Right lobe of liver (tissue), 6 donors: ENCODE results near the gene FRS2. TPM values are rescaled to one million over a fixed set of nuclear protein-coding genes. Genes with fewer than 3 reads are reported as not detected.

Source experiments
- ATAC-seq, 4 donors: fragments of 200-7000 bp; cut with Tn5 transposase; one replicate each; pipeline ENCODE4 v1.9.1; 2020; ENCODE audit warnings: mild to moderate bottlenecking in 4 of 4, moderate library complexity in 4 of 4
- DNase-seq, 3 donors: peaks; one replicate each; pipeline ENCODE4 v3.0.0-alpha.2; 2020
- H3K27ac ChIP-seq, 3 donors: fragments of 200-600 bp; one replicate each; pipeline ENCODE4 v1.8.0; 2022
- H3K27me3 ChIP-seq, 2 donors: fragments of 200-600 bp; one replicate each; pipeline ENCODE4 v1.8.0; 2022
- H3K36me3 ChIP-seq, 4 donors: fragments of 200-600 bp; sonication (generic) in 1 of 4; one replicate each; pipeline versions ENCODE4 v1.5.1 to v1.8.0; 2017 to 2022; ENCODE audit warnings: control low read depth in 1 of 4
- H3K4me1 ChIP-seq, 4 donors: fragments of 200-600 bp; sonication (generic) in 1 of 4; one replicate each; pipeline versions ENCODE4 v1.5.1 to v1.8.0; 2017 to 2022; ENCODE audit warnings: control low read depth in 1 of 4
- H3K4me3 ChIP-seq, 3 donors: fragments of 200-600 bp; one replicate each; pipeline ENCODE4 v1.8.0; 2022
- H3K9me3 ChIP-seq, 4 donors: fragments of 200-600 bp; sonication (generic) in 1 of 4; one replicate each; pipeline versions ENCODE4 v1.5.1 to v1.8.0; 2017 to 2022; ENCODE audit warnings: control low read depth in 1 of 4
- POLR2A ChIP-seq: fragments of 450-650 bp; IDR thresholded peaks from one replicate; pipeline ENCODE4 v1.6.1; 2017; ENCODE audit warnings: antibody characterized with exemption, mild to moderate bottlenecking
- WGBS: methylation state at CpG from one replicate; pipeline ENCODE4 v1.1.6; 2018; ENCODE audit warnings: low coverage, low lambda C conversion rate; ENCODE audit not compliant: insufficient coverage; ENCODE audit errors: missing lambda C conversion rate; 5-methylcytosine and 5-hydroxymethylcytosine counted together
- intact Hi-C, 2 donors: fragments of 100-400 bp; cut with DNase I; formaldehyde crosslinking; loops; one replicate each; pipeline versions ENCODE4 v1.11.2 to v1.14.1; 2022
- total RNA-seq, 6 experiments: library from RNA; depleted of rRNA in 2 of 6; stranded (reverse); fragments of >200 nt in 2 of 6; fragmentation: NEBNext Ultra II Directional in 3 of 6; extraction: Animal tissue kit (Norgen Biotek cat#: 25700) in 3 of 6; gene quantifications; one replicate each; pipeline versions ENCODE4 v1.1.0 to v1.2.4, GENCODE V29; 2016 to 2023
- TF ChIP-seq, protein P1 (sequence below), 4 donors: fragments of 200-600 bp in 3 of 4; fragments of 450-650 bp in 1 of 4; IDR thresholded peaks; one replicate each; pipeline versions ENCODE4 v1.5.1 to v1.8.0; 2016 to 2022; ENCODE audit warnings: antibody characterized with exemption in 4 of 4, mild to moderate bottlenecking in 2 of 4
- donor health status: DM: no; HTN: yes; CAD: no.
- donor health status: DM: no; HTN: no; CAD: no.
- donor health status: DM: no; HTN: no; CAD: no.
- donor health status: DM: no; HTN: yes; CAD: no.
- donor health status: DM: no; HTN: yes; CAD: no.

The FRS2 gene
- total RNA-seq, 6 experiments from 2014 or later: 13.8 to 27.8 (median 15.8) TPM

DNA sequence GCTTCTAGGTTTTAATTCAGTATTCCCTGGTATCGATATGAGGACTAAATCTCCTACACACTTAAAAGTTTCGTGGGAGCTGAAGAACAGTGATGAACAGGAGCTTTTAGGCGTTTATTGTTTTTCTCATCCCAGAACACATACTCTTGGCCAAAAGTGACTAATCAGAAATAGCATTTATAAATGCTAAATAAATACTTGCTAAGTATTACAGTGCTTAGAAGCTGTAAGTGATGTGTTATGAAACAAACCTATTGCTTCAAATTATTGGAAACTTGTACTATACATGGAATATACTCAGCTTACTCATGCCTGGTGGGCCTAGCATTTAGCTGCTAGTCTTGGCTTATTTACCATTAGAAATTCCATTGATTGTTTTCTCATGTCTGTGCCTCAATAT lies 24.9 kb downstream of the FRS2 start:
- Histone ChIP-seq H3K4me1 (no peaks in the 10 kb centered on the region), H3K4me3 (no peak overlapping the region), H3K36me3 (no peaks in the 10 kb centered on the region), H3K9me3 (no peaks in the 10 kb centered on the region), H3K27ac (no peak overlapping the region), H3K27me3 (no peaks in the 10 kb centered on the region)
- ATAC-seq (no peak), DNase-seq (no peak)
- no peak for TF ChIP-seq POLR2A
- TF ChIP-seq, protein P1, sequence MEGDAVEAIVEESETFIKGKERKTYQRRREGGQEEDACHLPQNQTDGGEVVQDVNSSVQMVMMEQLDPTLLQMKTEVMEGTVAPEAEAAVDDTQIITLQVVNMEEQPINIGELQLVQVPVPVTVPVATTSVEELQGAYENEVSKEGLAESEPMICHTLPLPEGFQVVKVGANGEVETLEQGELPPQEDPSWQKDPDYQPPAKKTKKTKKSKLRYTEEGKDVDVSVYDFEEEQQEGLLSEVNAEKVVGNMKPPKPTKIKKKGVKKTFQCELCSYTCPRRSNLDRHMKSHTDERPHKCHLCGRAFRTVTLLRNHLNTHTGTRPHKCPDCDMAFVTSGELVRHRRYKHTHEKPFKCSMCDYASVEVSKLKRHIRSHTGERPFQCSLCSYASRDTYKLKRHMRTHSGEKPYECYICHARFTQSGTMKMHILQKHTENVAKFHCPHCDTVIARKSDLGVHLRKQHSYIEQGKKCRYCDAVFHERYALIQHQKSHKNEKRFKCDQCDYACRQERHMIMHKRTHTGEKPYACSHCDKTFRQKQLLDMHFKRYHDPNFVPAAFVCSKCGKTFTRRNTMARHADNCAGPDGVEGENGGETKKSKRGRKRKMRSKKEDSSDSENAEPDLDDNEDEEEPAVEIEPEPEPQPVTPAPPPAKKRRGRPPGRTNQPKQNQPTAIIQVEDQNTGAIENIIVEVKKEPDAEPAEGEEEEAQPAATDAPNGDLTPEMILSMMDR (IDR thresholded peaks at IDR 0.05): no peak
- WGBS: 56% methylated on average over 3 of the region's 3 CpGs
- intact Hi-C loops: no loop called here

DNA sequence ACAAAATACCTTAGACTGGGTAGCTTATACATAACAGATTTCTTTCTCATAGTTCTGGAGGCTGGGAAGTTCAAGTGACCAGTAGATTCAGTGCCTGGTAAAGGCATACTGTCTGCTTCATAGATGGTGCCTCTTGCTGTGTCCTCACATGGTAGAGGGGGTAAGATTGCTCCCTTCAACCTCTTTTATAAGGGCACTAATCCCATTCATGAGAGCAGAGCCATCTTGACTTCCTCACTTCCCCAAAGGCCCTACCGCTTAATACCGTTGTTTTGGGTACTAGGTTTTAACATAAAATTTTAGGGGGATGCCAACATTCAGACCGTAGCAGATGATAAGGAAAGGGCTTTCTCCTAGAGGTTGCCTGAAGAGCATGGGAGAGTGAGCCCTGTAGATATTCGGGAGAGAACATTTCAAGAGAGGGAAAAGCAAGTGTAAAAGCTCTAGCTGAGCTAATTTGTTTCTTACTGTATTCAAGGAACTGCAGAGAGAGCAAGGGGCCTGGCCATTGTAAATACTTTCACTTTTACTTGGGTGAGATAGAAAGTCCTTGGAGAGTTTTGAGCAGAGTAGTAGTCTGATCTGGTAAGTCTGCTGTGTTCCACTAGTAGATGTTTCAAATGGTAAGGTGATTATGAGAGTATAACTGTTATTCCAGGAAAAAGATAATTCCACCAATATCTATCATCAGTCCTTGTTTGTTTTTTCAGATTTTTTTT lies 27.3 kb downstream of the FRS2 start:
- DNase-seq: no peak
- H3K27me3 ChIP-seq: no peaks in the 10 kb centered on the region
- no peak overlapping the region for H3K4me3 ChIP-seq
- TF ChIP-seq, protein P1 (IDR thresholded peaks at IDR 0.05): no peak
- no peak for TF ChIP-seq POLR2A
- 46% methylated on average over 4 of the region's 4 CpGs for WGBS
- no peaks in the 10 kb centered on the region for H3K4me1 ChIP-seq
- peak; percentile 51 to 75 (median 64) for ATAC-seq
- intact Hi-C loops: no loop called here
- no peaks in the 10 kb centered on the region for H3K9me3 ChIP-seq
- H3K36me3 ChIP-seq: no peaks in the 10 kb centered on the region
- H3K27ac ChIP-seq: no peak overlapping the region

DNA sequence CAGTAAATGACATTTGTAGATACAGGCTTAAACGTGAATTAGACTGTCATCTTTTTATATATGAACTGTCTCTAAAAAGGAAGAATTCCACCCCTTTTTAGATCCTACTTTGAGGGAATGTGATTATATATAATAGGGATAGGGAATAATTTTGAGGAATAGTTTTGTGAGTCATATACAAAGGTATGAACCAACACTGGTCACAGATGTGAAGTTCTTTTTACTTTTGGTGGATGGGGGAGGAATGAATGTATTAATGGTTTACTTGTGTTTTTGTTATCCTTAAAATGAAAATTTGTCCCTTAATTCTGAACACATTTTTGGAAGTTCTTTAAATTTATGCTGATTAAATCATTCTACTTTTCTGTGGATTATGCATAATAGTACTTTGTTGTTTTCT lies 30.4 kb downstream of the FRS2 start:
- DNase-seq (no peak), ATAC-seq (no peak)
- no peaks in the 10 kb centered on the region for H3K9me3 ChIP-seq
- no peaks in the 10 kb centered on the region for H3K27me3 ChIP-seq
- WGBS: 53% methylated on average over 1 of the region's 1 CpG
- intact Hi-C loops: no loop called here
- peaks cover 0 to 3% (median 0%) of the 10 kb centered on the region in 4 donors for H3K4me1 ChIP-seq
- H3K27ac ChIP-seq: no peak overlapping the region
- H3K36me3 ChIP-seq: no peaks in the 10 kb centered on the region
- H3K4me3 ChIP-seq: no peak overlapping the region
- TF ChIP-seq, protein P1 (IDR thresholded peaks at IDR 0.05): no peak
- TF ChIP-seq POLR2A: no peak

DNA sequence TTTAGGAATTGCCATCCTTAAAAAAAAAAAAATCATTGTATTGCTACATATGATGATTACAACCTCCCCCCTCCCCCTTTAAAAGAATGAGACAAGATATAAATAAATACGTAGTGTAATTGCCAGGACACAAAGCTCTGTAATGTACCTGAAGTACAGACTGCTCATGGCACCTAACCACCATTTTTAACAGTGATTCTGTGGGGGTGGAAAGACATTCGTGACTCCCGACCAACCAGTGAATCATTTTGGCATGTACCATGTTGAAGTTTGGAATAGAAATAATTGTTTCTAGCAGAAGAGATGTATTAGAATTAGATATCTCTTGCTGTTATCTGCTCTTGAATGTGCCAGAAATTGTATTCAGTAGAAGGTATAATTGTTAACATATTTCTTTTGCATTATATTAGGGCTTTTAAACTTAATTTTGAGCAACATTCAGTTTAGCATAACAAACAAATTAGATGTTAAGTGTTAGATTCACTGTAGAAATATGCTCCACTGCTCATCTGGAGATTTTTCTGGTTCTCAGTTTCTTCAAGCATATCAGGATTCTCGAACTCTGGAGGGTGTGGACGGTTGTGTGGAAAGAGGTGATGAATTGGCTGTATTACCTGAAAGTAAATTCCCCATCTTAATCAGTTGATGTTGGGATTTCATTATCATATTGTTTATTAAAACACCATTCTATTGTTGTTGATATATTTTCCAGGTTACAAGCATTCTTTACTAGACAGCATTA lies 31.1 kb downstream of the FRS2 start:
- Histone ChIP-seq H3K27ac (no peak overlapping the region), H3K27me3 (no peaks in the 10 kb centered on the region), H3K4me3 (no peak overlapping the region), H3K36me3 (no peaks in the 10 kb centered on the region), H3K9me3 (no peaks in the 10 kb centered on the region), H3K4me1 (peaks cover 0 to 7% (median 0%) of the 10 kb centered on the region in 4 donors)
- ATAC-seq (no peak), DNase-seq (no peak)
- 86% methylated on average over 5 of the region's 5 CpGs for WGBS
- intact Hi-C loops: no loop called here
- TF ChIP-seq, protein P1 (IDR thresholded peaks at IDR 0.05): no peak
- no peak for TF ChIP-seq POLR2A
